HepG2 (cell line): Measurements from ENCODE around the gene RIPK3. TPM values are rescaled to one million over a fixed set of nuclear protein-coding genes. Genes with fewer than 3 reads are reported as not detected.

Experiments
- ATAC-seq: fragments of 200-7000 bp; cut with Tn5 transposase; 3 replicates; pipeline ENCODE4 v1.9.1; 2020; ENCODE audit warnings: mild to moderate bottlenecking, moderate library complexity
- BruUV-seq: library from RNA; stranded (reverse); fragments of 400-500 nt; replicated peaks from 2 replicates; lab custom pipeline; 2021; lab: Mats Ljungman, UMichigan
- CTCF ChIA-PET: fragments of 300-600 bp; formaldehyde crosslinking; extraction: SDS; loops from one replicate; lab custom pipeline; 2021; ENCODE audit warnings: low total read pairs, inconsistent platforms, low intra/inter-chr PET ratio; lab: Yijun Ruan, JAX
- POLR2A ChIA-PET: fragments of 350-600 bp; sonication (Branson Sonifier 250); formaldehyde crosslinking; loops from one replicate; lab custom pipeline; 2020; ENCODE audit warnings: antibody characterized with exemption, inconsistent platforms; lab: Yijun Ruan, JAX
- DNase-seq: peaks from one replicate; pipeline ENCODE4 v3.0.0-alpha.2; 2015; ENCODE audit warnings: low spot score
- FAIRE-seq: peaks from 3 replicates; lab custom pipeline; 2011; peaks lifted over from hg19 to GRCh38; lab: Jason Lieb, UNC
- H2AFZ ChIP-seq: one replicate; pipeline ENCODE4 v1.6.1; 2011; ENCODE audit warnings: low read length, inconsistent platforms
- H3K27ac ChIP-seq: fragments of 300-600 bp; 3 replicates; pipeline ENCODE4 v1.8.0; 2011; ENCODE audit warnings: mixed run types, mild to moderate bottlenecking, mixed read lengths, low read length, inconsistent platforms; ENCODE audit not compliant: insufficient read depth; ENCODE audit errors: extremely low read length
- H3K27me3 ChIP-seq, 2 experiments: fragments of 200-600 bp in 1 of 2; 2 replicates in 1 of 2; 3 replicates in 1 of 2; pipeline versions ENCODE4 v1.6.0 to v1.8.0; 2011; ENCODE audit warnings: low read length in 2 of 2, mild to moderate bottlenecking in 2 of 2, moderate library complexity in 2 of 2, inconsistent platforms in 1 of 2; ENCODE audit not compliant: insufficient read depth in 2 of 2, control insufficient read depth in 1 of 2
- H3K36me3 ChIP-seq, 2 experiments: fragments of 200-600 bp in 1 of 2; replicated peaks in 1 of 2; 2 replicates in 1 of 2; 3 replicates in 1 of 2; pipeline versions ENCODE4 v1.5.1 to v1.8.0; 2011; ENCODE audit warnings: low read length in 2 of 2, inconsistent platforms in 1 of 2; ENCODE audit not compliant: insufficient read depth in 2 of 2, control insufficient read depth in 1 of 2
- H3K4me1 ChIP-seq: 2 replicates; pipeline ENCODE4 v1.5.1; 2012; ENCODE audit warnings: low read length, inconsistent platforms; ENCODE audit not compliant: insufficient read depth
- H3K4me2 ChIP-seq: 2 replicates; pipeline ENCODE4 v1.6.0; 2011; ENCODE audit warnings: low read depth, low read length, inconsistent platforms
- H3K4me3 ChIP-seq, 3 experiments: fragments of 200-600 bp in 1 of 3; sonication (generic), shearing (Covaris generic) in 1 of 3; replicated peaks in 1 of 3; 2 replicates each; pipeline ENCODE4 v1.5.1; 2011 to 2016; ENCODE audit warnings: low read length in 3 of 3, inconsistent platforms in 2 of 3, low read depth in 2 of 3, mild to moderate bottlenecking in 2 of 3, control low read depth in 1 of 3, mixed read lengths in 1 of 3; ENCODE audit not compliant: insufficient read depth in 1 of 3
- H3K79me2 ChIP-seq: one replicate; pipeline ENCODE4 v1.6.1; 2011; ENCODE audit warnings: low read length, inconsistent platforms; ENCODE audit not compliant: insufficient read depth
- H3K9ac ChIP-seq: 2 replicates; pipeline ENCODE4 v1.6.0; 2011; ENCODE audit warnings: mild to moderate bottlenecking, low read depth, low read length, inconsistent platforms; ENCODE audit not compliant: insufficient read depth
- H3K9me3 ChIP-seq: 2 replicates; pipeline ENCODE4 v1.5.1; 2012; ENCODE audit warnings: mild to moderate bottlenecking, low read length
- H4K20me1 ChIP-seq: 2 replicates; pipeline ENCODE4 v1.6.0; 2011; ENCODE audit warnings: inconsistent platforms, mild to moderate bottlenecking, low read length, moderate library complexity; ENCODE audit not compliant: insufficient read depth
- EED ChIP-seq: sonication (generic); formaldehyde crosslinking; IDR thresholded peaks from 2 replicates; pipeline ENCODE4 v1.5.0; 2020; ENCODE audit warnings: mild to moderate bottlenecking, missing genetic modification reagents
- EZH2 ChIP-seq: conservative IDR thresholded peaks from 2 replicates; pipeline ENCODE4 v1.6.1; 2012; ENCODE audit warnings: mild to moderate bottlenecking, low read depth, low read length, moderate library complexity
- FOXO1 ChIP-seq: sonication (generic); formaldehyde crosslinking; IDR thresholded peaks from 2 replicates; pipeline ENCODE4 v1.4.0; 2020; ENCODE audit warnings: missing genetic modification reagents
- NR0B2 ChIP-seq: sonication (generic); formaldehyde crosslinking; IDR thresholded peaks from 2 replicates; pipeline ENCODE4 v1.4.0; 2020; ENCODE audit warnings: mild to moderate bottlenecking, missing genetic modification reagents
- PLRG1 ChIP-seq: fragments of 450-650 bp; conservative IDR thresholded peaks from 2 replicates; pipeline ENCODE4 v1.6.1; 2016
- PTBP1 ChIP-seq: fragments of 200-400 bp; formaldehyde crosslinking; IDR thresholded peaks from 2 replicates; pipeline ENCODE4 v1.6.1; 2018; ENCODE audit warnings: low read length, low read depth; ENCODE audit not compliant: poor library complexity, severe bottlenecking
- TRIM22 ChIP-seq: fragments of 450-650 bp; IDR thresholded peaks from 2 replicates; pipeline ENCODE4 v1.6.1; 2017
- ZNF121 ChIP-seq: sonication (generic); formaldehyde crosslinking; IDR thresholded peaks from 2 replicates; pipeline ENCODE4 v1.5.0; 2020; ENCODE audit warnings: mild to moderate bottlenecking, missing genetic modification reagents
- ZNF354B ChIP-seq: sonication (generic); formaldehyde crosslinking; IDR thresholded peaks from 2 replicates; pipeline ENCODE4 v1.8.0; 2022; ENCODE audit warnings: mild to moderate bottlenecking, missing genetic modification reagents
- WGBS: methylation state at CpG from one replicate; pipeline ENCODE4 v1.1.6; 2017; ENCODE audit warnings: low lambda C conversion rate; 5-methylcytosine and 5-hydroxymethylcytosine counted together
- in situ Hi-C: cut with HindIII; loops from 2 replicates; pipeline ENCODE4 v1.10.0; 2017; ENCODE audit warnings: low pct_unique_long_range_greater_than_20kb; ENCODE audit not compliant: extremely low pct_ligation_motif_present
- intact Hi-C: fragments of 100-400 bp; cut with micrococcal nuclease; formaldehyde crosslinking; loops from one replicate; pipeline ENCODE4 v1.10.0; 2022; ENCODE audit not compliant: unreplicated experiment
- polyA plus RNA-seq, 8 experiments: library from polyadenylated mRNA; depleted of rRNA in 3 of 8; stranded (reverse) in 7 of 8; unstranded in 1 of 8; fragments of >200 nt; fragmentation: Illumina TruSeq in 4 of 8; extraction: Trizol in 4 of 8; gene quantifications; 2 replicates each; pipeline versions ENCODE4 v1.2.1 to v1.2.3, GENCODE V29; 2011 to 2016; ENCODE audit warnings: low read depth in 4 of 8, missing spikeins in 1 of 8, mixed read lengths in 1 of 8; ENCODE audit not compliant: insufficient read depth in 1 of 8
- total RNA-seq, 5 experiments: library from RNA; depleted of rRNA; stranded (reverse); fragments of >200 nt; fragmentation: Illumina TruSeq; extraction: Trizol; gene quantifications; 2 replicates each; pipeline ENCODE4 v1.2.3, GENCODE V29; 2016; ENCODE audit warnings: low read depth in 1 of 5
- TF ChIP-seq, protein P1 (sequence below): sonication (generic); formaldehyde crosslinking; IDR thresholded peaks from 2 replicates; pipeline ENCODE4 v1.4.0; 2020; ENCODE audit warnings: missing genetic modification reagents

The RIPK3 gene
- total and polyA plus RNA-seq, 2 of the 13 experiments (the other 11 are each of a cell fraction or from before 2014, with no cell fraction given) = not detected

DNA sequence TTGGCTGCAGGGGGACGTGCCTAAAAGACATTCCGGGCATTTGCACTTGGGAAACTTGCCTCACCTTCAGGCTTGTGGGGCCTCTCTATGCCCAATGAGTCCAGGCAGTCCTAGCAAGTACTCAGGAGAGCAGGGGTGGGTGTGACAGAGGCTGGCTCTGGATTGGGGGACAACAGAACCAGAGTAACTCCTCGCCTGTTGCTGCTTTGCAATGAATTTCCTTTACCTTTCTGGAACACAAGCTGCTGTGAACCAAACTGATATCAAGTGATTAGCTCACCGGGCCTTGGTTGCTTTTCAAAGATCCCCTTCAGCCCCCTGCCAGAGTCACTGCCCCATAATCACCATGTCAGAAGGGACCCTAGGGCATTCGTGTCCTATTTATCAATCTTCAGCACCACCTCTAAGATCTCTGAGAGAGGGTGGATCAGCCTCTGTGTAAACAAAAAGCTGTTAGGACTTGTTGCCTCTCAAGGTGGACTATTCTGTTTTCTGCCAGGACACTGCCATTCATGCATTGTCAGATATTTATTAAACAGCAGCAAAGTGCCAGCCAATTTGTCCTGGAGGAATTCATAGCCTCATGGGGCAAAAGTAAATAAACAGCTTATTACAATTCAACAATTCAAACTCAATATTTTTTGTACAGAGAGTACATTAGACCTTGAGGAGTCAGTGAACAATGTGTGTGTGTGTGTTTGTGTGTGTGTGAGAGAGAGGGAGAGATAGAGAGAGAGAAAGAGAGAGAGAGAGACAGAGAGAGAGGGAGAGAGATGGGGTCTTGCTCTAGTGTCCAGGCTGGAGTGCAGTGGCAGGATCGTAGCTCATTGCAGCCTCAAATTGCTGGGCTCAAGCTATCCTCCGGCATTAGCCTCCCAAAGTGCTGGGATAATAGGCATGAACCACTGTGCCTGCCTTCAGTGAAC lies 39.5 kb upstream of the RIPK3 start:
- Histone ChIP-seq H3K4me3 (no peak overlapping the region), H3K27ac (no peak overlapping the region), H3K4me2 (no peak overlapping the region), H3K9me3 (no peaks in the 10 kb centered on the region), H3K9ac (no peak overlapping the region), H3K79me2 (no peaks in the 10 kb centered on the region), H3K4me1 (peaks cover 14% of the 10 kb centered on the region), H4K20me1 (no peaks in the 10 kb centered on the region), H3K27me3 (peaks cover 7 to 58% of the 10 kb centered on the region in 2 experiments; a peak in 4 of 5 replicates), H3K36me3 (no peaks in the 10 kb centered on the region), H2AFZ (no peak overlapping the region)
- in situ Hi-C loops (no loop called here), intact Hi-C loops (no loop called here)
- WGBS = 28% methylated on average over 7 of the region's 7 CpGs
- FAIRE-seq (no peak), DNase-seq (no peak), ATAC-seq (no peak; the same call in 2 of the 3 replicates)
- ChIA-PET POLR2A (interaction anchor here (1.2 to 2.0 kb wide), 2 partner anchors 13 to 51 kb away, joined by 4 to 10 read pairs; partner anchors contain the start of genes CBLN3 and KHNYN), CTCF (no interaction called here)
- TF ChIP-seq EZH2 (0 out of 2 replicates have a peak, but pooled peaks have one; percentile 31), NR0B2 (0 out of 2 replicates have a peak, but pooled peaks have one; percentile 37), TRIM22 (0 out of 2 replicates have a peak, but pooled peaks have one; percentile 68), EED (CRISPR knock-in tag) (no peak), ZNF354B (CRISPR knock-in tag) (0 out of 2 replicates have a peak, but pooled peaks have one; percentile 58), FOXO1 (CRISPR knock-in tag) (no peak), ZNF121 (CRISPR knock-in tag) (peak; percentile 79; the same call in 1 of the 2 replicates), PTBP1 (no peak), PLRG1 (peak; percentile 58; the same call in 1 of the 2 replicates)
- TF ChIP-seq, protein P1, sequence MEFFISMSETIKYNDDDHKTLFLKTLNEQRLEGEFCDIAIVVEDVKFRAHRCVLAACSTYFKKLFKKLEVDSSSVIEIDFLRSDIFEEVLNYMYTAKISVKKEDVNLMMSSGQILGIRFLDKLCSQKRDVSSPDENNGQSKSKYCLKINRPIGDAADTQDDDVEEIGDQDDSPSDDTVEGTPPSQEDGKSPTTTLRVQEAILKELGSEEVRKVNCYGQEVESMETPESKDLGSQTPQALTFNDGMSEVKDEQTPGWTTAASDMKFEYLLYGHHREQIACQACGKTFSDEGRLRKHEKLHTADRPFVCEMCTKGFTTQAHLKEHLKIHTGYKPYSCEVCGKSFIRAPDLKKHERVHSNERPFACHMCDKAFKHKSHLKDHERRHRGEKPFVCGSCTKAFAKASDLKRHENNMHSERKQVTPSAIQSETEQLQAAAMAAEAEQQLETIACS (CRISPR knock-in tag) = 0 out of 2 replicates have a peak, but pooled peaks have one; percentile 23
- BruUV-seq = no TSS peak
